SK-N-SH (cell line): ENCODE measurements around the gene TRIM42. TPM values are rescaled to one million over a fixed set of nuclear protein-coding genes. Genes with fewer than 3 reads are reported as not detected.

ENCODE experiments used
- CTCF ChIA-PET: fragments of 300-600, 350-600 bp; formaldehyde crosslinking; extraction: SDS; loops from one replicate; lab custom pipeline; 2021; lab: Yijun Ruan, JAX
- POLR2A ChIA-PET: fragments of 350-600 bp; sonication (Branson Sonifier 250); formaldehyde crosslinking; extraction: SDS; loops from one replicate; lab custom pipeline; 2020; ENCODE audit warnings: antibody characterized with exemption, inconsistent platforms; lab: Yijun Ruan, JAX
- DNase-seq: peaks from one replicate; pipeline ENCODE4 v3.0.0; 2012
- H2AFZ ChIP-seq: fragments of 200-600 bp; sonication (generic); 2 replicates; pipeline ENCODE4 v1.8.1; 2016; ENCODE audit warnings: antibody characterized with exemption, mild to moderate bottlenecking, low read depth
- H3F3A ChIP-seq: fragments of 200-600 bp; sonication (generic); replicated peaks from 2 replicates; pipeline ENCODE3; 2016; ENCODE audit warnings: antibody characterized with exemption, mild to moderate bottlenecking; ENCODE audit not compliant: insufficient read depth
- H3K27ac ChIP-seq, 2 experiments: fragments of 200-500 bp in 1 of 2; fragments of 200-600 bp in 1 of 2; sonication (Bioruptor generic) in 1 of 2; sonication (generic), shearing (Covaris generic) in 1 of 2; 2 replicates each; pipeline versions ENCODE4 v1.5.1 to v1.6.1; 2014 to 2016; ENCODE audit warnings: low read depth in 2 of 2, inconsistent platforms in 1 of 2, low read length in 1 of 2, mild to moderate bottlenecking in 1 of 2, mixed read lengths in 1 of 2
- H3K27me3 ChIP-seq: fragments of 200-600 bp; sonication (generic), shearing (Covaris generic); 2 replicates; pipeline ENCODE4 v1.6.1; 2016; ENCODE audit warnings: mixed run types; ENCODE audit not compliant: insufficient read depth
- H3K36me3 ChIP-seq, 2 experiments: fragments of 200-500 bp in 1 of 2; fragments of 200-600 bp in 1 of 2; sonication (Bioruptor generic) in 1 of 2; sonication (generic) in 1 of 2; replicated peaks in 1 of 2; 2 replicates each; pipeline versions ENCODE3 to v1.5.1; 2014 to 2016; ENCODE audit warnings: low read length in 1 of 2, mild to moderate bottlenecking in 1 of 2; ENCODE audit not compliant: insufficient read depth in 2 of 2, control insufficient read depth in 1 of 2
- H3K4me1 ChIP-seq, 2 experiments: fragments of 200-500 bp in 1 of 2; fragments of 200-600 bp in 1 of 2; sonication (Bioruptor generic) in 1 of 2; sonication (generic), shearing (Covaris generic) in 1 of 2; 2 replicates each; pipeline versions ENCODE4 v1.5.1 to v1.6.1; 2014 to 2016; ENCODE audit warnings: low read depth in 1 of 2, low read length in 1 of 2, mixed run types in 1 of 2; ENCODE audit not compliant: insufficient read depth in 2 of 2, control insufficient read depth in 1 of 2
- H3K4me2 ChIP-seq: fragments of 200-600 bp; sonication (generic), shearing (Covaris generic); 2 replicates; pipeline ENCODE4 v1.6.1; 2017; ENCODE audit warnings: mixed run types
- H3K4me3 ChIP-seq, 2 experiments: fragments of 200-500 bp in 1 of 2; fragments of 200-600 bp in 1 of 2; sonication (Bioruptor generic) in 1 of 2; sonication (generic), shearing (Covaris generic) in 1 of 2; 2 replicates each; pipeline versions ENCODE4 v1.5.1 to v1.8.1; 2014 to 2016; ENCODE audit warnings: low read depth in 2 of 2, inconsistent platforms in 1 of 2, low read length in 1 of 2, mild to moderate bottlenecking in 1 of 2, mixed read lengths in 1 of 2, moderate library complexity in 1 of 2
- H3K79me2 ChIP-seq: fragments of 200-600 bp; sonication (generic); 2 replicates; pipeline ENCODE4 v1.8.1; 2017; ENCODE audit warnings: mild to moderate bottlenecking; ENCODE audit not compliant: insufficient read depth
- H3K9ac ChIP-seq: fragments of 200-600 bp; sonication (generic); 2 replicates; pipeline ENCODE4 v1.6.1; 2017; ENCODE audit warnings: mixed run types
- H3K9me2 ChIP-seq: fragments of 200-600 bp; sonication (generic); 2 replicates; pipeline ENCODE4 v1.6.1; 2017; ENCODE audit warnings: mixed run types
- H3K9me3 ChIP-seq: fragments of 200-600 bp; sonication (generic); 2 replicates; pipeline ENCODE4 v1.6.1; 2017; ENCODE audit warnings: mixed run types, mild to moderate bottlenecking, moderate library complexity
- H4K20me1 ChIP-seq: fragments of 200-600 bp; sonication (generic); 2 replicates; pipeline ENCODE4 v1.6.1; 2017; ENCODE audit warnings: mild to moderate bottlenecking, mixed run types; ENCODE audit not compliant: insufficient read depth
- CTCF ChIP-seq: fragments of 200-600 bp; sonication (generic); IDR thresholded peaks from 2 replicates; pipeline ENCODE4 v1.6.1; 2017; ENCODE audit warnings: antibody characterized with exemption, mild to moderate bottlenecking, moderate library complexity
- EP300 ChIP-seq, 2 experiments: IDR thresholded peaks; 2 replicates each; pipeline versions ENCODE4 v1.4.0 to v1.6.1; 2012; ENCODE audit warnings: borderline replicate concordance in 1 of 2, low read depth in 1 of 2, low read length in 1 of 2
- EZH2phosphoT487 ChIP-seq: fragments of 200-600 bp; sonication (generic); IDR thresholded peaks from 2 replicates; pipeline ENCODE4 v1.6.1; 2017; ENCODE audit warnings: low read depth, mixed run types, mild to moderate bottlenecking, antibody characterized with exemption, moderate library complexity, borderline replicate concordance
- FOSL2 ChIP-seq: IDR thresholded peaks from 2 replicates; pipeline ENCODE4 v1.4.0; 2012; ENCODE audit warnings: low read depth, mild to moderate bottlenecking, moderate library complexity, borderline replicate concordance
- FOXJ3 ChIP-seq: sonication (generic); formaldehyde crosslinking; IDR thresholded peaks from 2 replicates; pipeline ENCODE4 v1.5.1; 2020; ENCODE audit warnings: mild to moderate bottlenecking, missing genetic modification reagents
- FOXM1 ChIP-seq: IDR thresholded peaks from 2 replicates; pipeline ENCODE4 v1.4.0; 2012; ENCODE audit warnings: low read depth, mild to moderate bottlenecking
- GABPA ChIP-seq: IDR thresholded peaks from 2 replicates; pipeline ENCODE4 v1.4.0; 2012; ENCODE audit warnings: low read depth, mild to moderate bottlenecking
- MAX ChIP-seq: IDR thresholded peaks from 2 replicates; pipeline ENCODE4 v1.4.0; 2012; ENCODE audit warnings: low read depth
- MXI1 ChIP-seq: IDR thresholded peaks from 2 replicates; pipeline ENCODE4 v1.6.1; 2012; ENCODE audit warnings: mild to moderate bottlenecking, low read depth, low read length, improper control_type of control experiment
- NFIC ChIP-seq: IDR thresholded peaks from 2 replicates; pipeline ENCODE4 v1.4.0; 2012; ENCODE audit warnings: borderline replicate concordance
- NRF1 ChIP-seq: IDR thresholded peaks from 2 replicates; pipeline ENCODE4 v1.6.1; 2012; ENCODE audit warnings: low read depth, mild to moderate bottlenecking, low read length
- RAD21 ChIP-seq: IDR thresholded peaks from 2 replicates; pipeline ENCODE4 v1.6.1; 2012; ENCODE audit warnings: mild to moderate bottlenecking, low read length
- RCOR1 ChIP-seq: fragments of 150-350 bp; IDR thresholded peaks from 2 replicates; pipeline ENCODE4 v1.6.1; 2017; ENCODE audit warnings: antibody characterized with exemption, low read length
- SIN3A ChIP-seq: IDR thresholded peaks from 2 replicates; pipeline ENCODE4 v1.6.1; 2012; ENCODE audit warnings: low read depth, mild to moderate bottlenecking, low read length, moderate library complexity, borderline replicate concordance
- SMC3 ChIP-seq: IDR thresholded peaks from 2 replicates; pipeline ENCODE4 v1.6.1; 2012; ENCODE audit warnings: low read depth, low read length, improper control_type of control experiment
- USF1 ChIP-seq: IDR thresholded peaks from 2 replicates; pipeline ENCODE4 v1.4.0; 2012; ENCODE audit warnings: low read depth, borderline replicate concordance
- USF2 ChIP-seq: fragments of 150-350 bp; IDR thresholded peaks from 2 replicates; pipeline ENCODE4 v1.6.1; 2017; ENCODE audit warnings: antibody characterized with exemption, low read length, low read depth, borderline replicate concordance
- ZBTB33 ChIP-seq: IDR thresholded peaks from 2 replicates; pipeline ENCODE4 v1.4.0; 2012; ENCODE audit warnings: low read depth, borderline replicate concordance
- WGBS: methylation state at CpG from one replicate; pipeline ENCODE4 v1.1.6; 2017; ENCODE audit warnings: low lambda C conversion rate; 5-methylcytosine and 5-hydroxymethylcytosine counted together
- polyA plus RNA-seq, 3 experiments: library from polyadenylated mRNA; depleted of rRNA; stranded (reverse); fragments of >200 nt; gene quantifications; 2 replicates each; pipeline ENCODE4 v1.2.3, GENCODE V29; 2012

The TRIM42 gene
- polyA plus RNA-seq, 1 of the 3 experiments (the other 2 are of a cell fraction), result not detected

- ChIA-PET CTCF (no interaction called here), POLR2A (no interaction called here)
- DNase-seq, result no peak
- H3K27ac ChIP-seq, result no peak overlapping the region
- H3K9ac ChIP-seq, result no peak overlapping the region
- H3K4me3 ChIP-seq, result no peak overlapping the region
- no peaks in the 10 kb centered on the region for H3K36me3 ChIP-seq
- no peaks in the 10 kb centered on the region for H3F3A ChIP-seq
- no peaks in the 10 kb centered on the region for H3K4me1 ChIP-seq
- H4K20me1 ChIP-seq, result no peaks in the 10 kb centered on the region
- H3K9me3 ChIP-seq, result no peaks in the 10 kb centered on the region
- no peak overlapping the region for H2AFZ ChIP-seq
- H3K27me3 ChIP-seq, result no peaks in the 10 kb centered on the region
- WGBS, result 36% methylated on average over 10 of the region's 10 CpGs
- TF ChIP-seq CTCF, result no peak
- no peaks in the 10 kb centered on the region for H3K79me2 ChIP-seq
- no peak overlapping the region for H3K4me2 ChIP-seq
- H3K9me2 ChIP-seq, result no peaks in the 10 kb centered on the region
Measured at GRCh38 chr3:140715035-140715434, 37.2 kb downstream of the TRIM42 start.

GRCh38 chr3:140717921-140718320, 40.1 kb downstream of the TRIM42 start:
- Histone ChIP-seq H3K4me1 (no peaks in the 10 kb centered on the region), H3K4me2 (no peak overlapping the region), H2AFZ (no peak overlapping the region), H3F3A (no peaks in the 10 kb centered on the region), H3K27ac (no peak overlapping the region), H3K36me3 (no peaks in the 10 kb centered on the region), H4K20me1 (no peaks in the 10 kb centered on the region), H3K27me3 (no peaks in the 10 kb centered on the region), H3K9me3 (no peaks in the 10 kb centered on the region), H3K9ac (no peak overlapping the region), H3K9me2 (no peaks in the 10 kb centered on the region), H3K4me3 (no peak overlapping the region), H3K79me2 (no peaks in the 10 kb centered on the region)
- ChIA-PET POLR2A (no interaction called here), CTCF (no interaction called here)
- no peak for TF ChIP-seq RCOR1
- no peak for TF ChIP-seq RAD21
- no peak for TF ChIP-seq SIN3A
- no peak for TF ChIP-seq MXI1
- TF ChIP-seq ZBTB33, result no peak
- TF ChIP-seq USF1, result no peak
- TF ChIP-seq MAX, result no peak
- no peak for TF ChIP-seq USF2
- TF ChIP-seq NRF1, result no peak
- TF ChIP-seq NFIC, result no peak
- TF ChIP-seq EP300 (IDR thresholded peaks at IDR 0.05; ENCODE audit: borderline replicate concordance in 1 of 2, low read depth in 1 of 2, low read length in 1 of 2), result no peak
- TF ChIP-seq FOXM1, result no peak
- no peak for TF ChIP-seq SMC3
- TF ChIP-seq GABPA, result no peak
- TF ChIP-seq FOSL2, result no peak
- TF ChIP-seq CTCF, result no peak
- TF ChIP-seq FOXJ3 (CRISPR knock-in tag), result no peak
- no peak for TF ChIP-seq EZH2phosphoT487
- DNase-seq, result no peak
- 36% methylated on average over 3 of the region's 3 CpGs for WGBS
